ENCODE measurements around the gene LRRC1.

GRCh38 chr6:53805016-53805415 lies 10.2 kb downstream of the LRRC1 start:
- TF ChIP-seq POLR2A (IDR thresholded peaks at IDR 0.05; ENCODE audit: low read depth) (no peak), POLR2AphosphoS5 (IDR thresholded peaks at IDR 0.05) (no peak)
- TF ChIP-seq, protein P1, sequence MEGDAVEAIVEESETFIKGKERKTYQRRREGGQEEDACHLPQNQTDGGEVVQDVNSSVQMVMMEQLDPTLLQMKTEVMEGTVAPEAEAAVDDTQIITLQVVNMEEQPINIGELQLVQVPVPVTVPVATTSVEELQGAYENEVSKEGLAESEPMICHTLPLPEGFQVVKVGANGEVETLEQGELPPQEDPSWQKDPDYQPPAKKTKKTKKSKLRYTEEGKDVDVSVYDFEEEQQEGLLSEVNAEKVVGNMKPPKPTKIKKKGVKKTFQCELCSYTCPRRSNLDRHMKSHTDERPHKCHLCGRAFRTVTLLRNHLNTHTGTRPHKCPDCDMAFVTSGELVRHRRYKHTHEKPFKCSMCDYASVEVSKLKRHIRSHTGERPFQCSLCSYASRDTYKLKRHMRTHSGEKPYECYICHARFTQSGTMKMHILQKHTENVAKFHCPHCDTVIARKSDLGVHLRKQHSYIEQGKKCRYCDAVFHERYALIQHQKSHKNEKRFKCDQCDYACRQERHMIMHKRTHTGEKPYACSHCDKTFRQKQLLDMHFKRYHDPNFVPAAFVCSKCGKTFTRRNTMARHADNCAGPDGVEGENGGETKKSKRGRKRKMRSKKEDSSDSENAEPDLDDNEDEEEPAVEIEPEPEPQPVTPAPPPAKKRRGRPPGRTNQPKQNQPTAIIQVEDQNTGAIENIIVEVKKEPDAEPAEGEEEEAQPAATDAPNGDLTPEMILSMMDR (IDR thresholded peaks at IDR 0.05), result no peak

Measured in esophagus muscularis mucosa (tissue), 3 donors.